Smooth muscle cell (in vitro differentiated cells): ENCODE data around the gene BMAL2. TPM values are rescaled to one million over a fixed set of nuclear protein-coding genes. Genes with fewer than 3 reads are reported as not detected.

Experiments used
- DNase-seq: peaks from one replicate; lab custom pipeline; 2025; ENCODE audit not compliant: unreplicated experiment; lab: John Stamatoyannopoulos, UW
- H2AFZ ChIP-seq: fragments of 200-600 bp; sonication (generic); 2 replicates; pipeline ENCODE4 v1.6.0; 2016; ENCODE audit warnings: antibody characterized with exemption, low read depth, mild to moderate bottlenecking
- H3F3A ChIP-seq: fragments of 200-600 bp; sonication (generic); 2 replicates; pipeline ENCODE4 v1.6.0; 2017; ENCODE audit warnings: antibody characterized with exemption, low read depth
- H3K27ac ChIP-seq: fragments of 200-600 bp; sonication (generic); 2 replicates; pipeline ENCODE4 v1.5.1; 2016; ENCODE audit warnings: low read depth, mild to moderate bottlenecking
- H3K27me3 ChIP-seq: fragments of 200-600 bp; sonication (generic); 2 replicates; pipeline ENCODE4 v1.6.1; 2016; ENCODE audit warnings: low read depth, mild to moderate bottlenecking
- H3K36me3 ChIP-seq: fragments of 200-600 bp; sonication (generic); 2 replicates; pipeline ENCODE4 v1.5.1; 2016; ENCODE audit warnings: low read depth
- H3K4me1 ChIP-seq: fragments of 200-600 bp; sonication (generic); 2 replicates; pipeline ENCODE4 v1.5.1; 2016; ENCODE audit warnings: low read depth
- H3K4me2 ChIP-seq: fragments of 200-600 bp; sonication (generic); 2 replicates; pipeline ENCODE4 v1.6.0; 2016; ENCODE audit warnings: mild to moderate bottlenecking
- H3K4me3 ChIP-seq: fragments of 200-600 bp; sonication (generic); 2 replicates; pipeline ENCODE4 v1.5.1; 2016; ENCODE audit warnings: mild to moderate bottlenecking
- H3K79me2 ChIP-seq: fragments of 200-600 bp; sonication (generic); 2 replicates; pipeline ENCODE4 v1.6.0; 2016; ENCODE audit warnings: low read depth, mild to moderate bottlenecking
- H3K9ac ChIP-seq: fragments of 200-600 bp; sonication (generic); 2 replicates; pipeline ENCODE4 v1.6.0; 2016; ENCODE audit warnings: low read depth
- H3K9me3 ChIP-seq: fragments of 200-600 bp; sonication (generic); replicated peaks from 2 replicates; pipeline ENCODE4 v1.5.1; 2016; ENCODE audit warnings: low read depth
- H4K20me1 ChIP-seq: fragments of 200-600 bp; sonication (generic); 2 replicates; pipeline ENCODE4 v1.6.0; 2016; ENCODE audit warnings: low read depth
- CTCF ChIP-seq: fragments of 200-600 bp; sonication (generic); IDR thresholded peaks from 2 replicates; pipeline ENCODE4 v1.5.1; 2017; ENCODE audit warnings: borderline replicate concordance, mild to moderate bottlenecking, antibody characterized with exemption; ENCODE audit not compliant: insufficient read depth, poor library complexity, severe bottlenecking
- WGBS: methylation state at CpG from one replicate; pipeline ENCODE4 v1.1.7; 2016; ENCODE audit warnings: low lambda C conversion rate; 5-methylcytosine and 5-hydroxymethylcytosine counted together
- polyA plus RNA-seq: library from polyadenylated mRNA; unstranded; fragments of >200 nt; fragmentation: Nextera tagmentation; extraction: Ambion mirVana; gene quantifications from 2 replicates; pipeline ENCODE4 v1.2.1, GENCODE V29; 2016
- total RNA-seq: library from RNA; depleted of rRNA; stranded (reverse); fragments of >200 nt; gene quantifications from 2 replicates; pipeline ENCODE4 v1.2.3, GENCODE V29; 2014

BMAL2 gene
- total and polyA plus RNA-seq, 2 experiments from 2014 or later = 6.2 to 13.6 TPM

GRCh38 chr12:27285403-27285802, 47.2 kb upstream of the BMAL2 start:
- Histone ChIP-seq H3K4me2 (peak overlapping the region; percentile 85), H3K4me1 (peaks cover 54% of the 10 kb centered on the region), H3F3A (peaks cover 34% of the 10 kb centered on the region), H3K4me3 (peak overlapping the region; percentile 38), H3K27me3 (no peaks in the 10 kb centered on the region), H2AFZ (no peak overlapping the region), H3K36me3 (no peaks in the 10 kb centered on the region), H3K79me2 (peaks cover 84% of the 10 kb centered on the region), H3K27ac (peak overlapping the region; percentile 98), H3K9ac (peak overlapping the region; percentile 74), H3K9me3 (no peaks in the 10 kb centered on the region), H4K20me1 (peaks cover 65% of the 10 kb centered on the region)
- WGBS = 74% methylated on average over 1 of the region's 1 CpG
- no peak for TF ChIP-seq CTCF
- no peak for DNase-seq

GRCh38 chr12:27289414-27289813, 43.2 kb upstream of the BMAL2 start:
- no peak for DNase-seq
- peaks cover 51% of the 10 kb centered on the region for H3K4me1 ChIP-seq
- H3K79me2 ChIP-seq = peaks cover 93% of the 10 kb centered on the region
- H3K9ac ChIP-seq = peak overlapping the region; percentile 10
- H3K27me3 ChIP-seq = no peaks in the 10 kb centered on the region
- H4K20me1 ChIP-seq = peaks cover 81% of the 10 kb centered on the region
- H3K27ac ChIP-seq = peak overlapping the region; percentile 84
- H3K9me3 ChIP-seq = no peaks in the 10 kb centered on the region
- H3K4me2 ChIP-seq = peak overlapping the region; percentile 56
- peaks cover 12% of the 10 kb centered on the region for H3F3A ChIP-seq
- TF ChIP-seq CTCF = no peak
- H3K4me3 ChIP-seq = no peak overlapping the region
- H2AFZ ChIP-seq = no peak overlapping the region
- no peaks in the 10 kb centered on the region for H3K36me3 ChIP-seq
- WGBS = 47% methylated on average over 3 of the region's 3 CpGs

GRCh38 chr12:27290501-27291168, 42.0 kb upstream of the BMAL2 start:
- H3K27me3 ChIP-seq = no peaks in the 10 kb centered on the region
- peak overlapping the region; percentile 56 for H3K4me2 ChIP-seq
- peak overlapping the region; percentile 84 for H3K27ac ChIP-seq
- peaks cover 100% of the 10 kb centered on the region for H3K79me2 ChIP-seq
- TF ChIP-seq CTCF = no peak
- WGBS = 38% methylated on average over 4 of the region's 4 CpGs
- H3F3A ChIP-seq = peaks cover 6% of the 10 kb centered on the region
- H3K9me3 ChIP-seq = no peaks in the 10 kb centered on the region
- peaks cover 3% of the 10 kb centered on the region for H3K36me3 ChIP-seq
- no peak overlapping the region for H3K4me3 ChIP-seq
- DNase-seq = no peak
- no peak overlapping the region for H3K9ac ChIP-seq
- peaks cover 84% of the 10 kb centered on the region for H4K20me1 ChIP-seq
- H3K4me1 ChIP-seq = peaks cover 40% of the 10 kb centered on the region
- H2AFZ ChIP-seq = no peak overlapping the region

GRCh38 chr12:27291862-27292261, 40.8 kb upstream of the BMAL2 start:
- DNase-seq = no peak
- no peaks in the 10 kb centered on the region for H3K27me3 ChIP-seq
- TF ChIP-seq CTCF = no peak
- H3K79me2 ChIP-seq = peaks cover 100% of the 10 kb centered on the region
- H3K9me3 ChIP-seq = no peaks in the 10 kb centered on the region
- H3K4me3 ChIP-seq = no peak overlapping the region
- H3K9ac ChIP-seq = no peak overlapping the region
- peaks cover 39% of the 10 kb centered on the region for H3K4me1 ChIP-seq
- peaks cover 92% of the 10 kb centered on the region for H4K20me1 ChIP-seq
- H3F3A ChIP-seq = peaks cover 5% of the 10 kb centered on the region
- 19% methylated on average over 1 of the region's 1 CpG for WGBS
- peak overlapping the region; percentile 84 for H3K27ac ChIP-seq
- no peak overlapping the region for H2AFZ ChIP-seq
- H3K36me3 ChIP-seq = peaks cover 4% of the 10 kb centered on the region
- peak overlapping the region; percentile 56 for H3K4me2 ChIP-seq
